Osteoblast (primary cell): ENCODE data around the gene HGS. TPM values are rescaled to one million over a fixed set of nuclear protein-coding genes. Genes with fewer than 3 reads are reported as not detected.
"Not testable (repeated sequence)": the region's sequence is repeated elsewhere in the genome, so short reads cannot be mapped to it uniquely, and the experiment has no call there.

Source experiments
- DNase-seq: peaks from one replicate; pipeline ENCODE4 v3.0.0; 2011; ENCODE audit warnings: low spot score, mixed read lengths; ENCODE audit not compliant: insufficient read length; ENCODE audit errors: missing footprints
- H2AFZ ChIP-seq: 2 replicates; pipeline ENCODE4 v1.6.0; 2011; ENCODE audit warnings: mild to moderate bottlenecking, low read length
- H3K27ac ChIP-seq: 2 replicates; pipeline ENCODE4 v1.5.1; 2011; ENCODE audit warnings: mild to moderate bottlenecking, low read depth, low read length, moderate library complexity
- H3K27me3 ChIP-seq: 2 replicates; pipeline ENCODE4 v1.6.0; 2012; ENCODE audit warnings: mild to moderate bottlenecking, control low read depth, inconsistent platforms, low read length, moderate library complexity; ENCODE audit not compliant: insufficient read depth
- H3K36me3 ChIP-seq: 2 replicates; pipeline ENCODE4 v1.5.1; 2011; ENCODE audit warnings: mild to moderate bottlenecking, low read length, control low read depth, moderate library complexity; ENCODE audit not compliant: insufficient read depth
- H3K4me1 ChIP-seq: 2 replicates; pipeline ENCODE4 v1.5.1; 2011; ENCODE audit warnings: mild to moderate bottlenecking, low read length, control low read depth, moderate library complexity; ENCODE audit not compliant: insufficient read depth
- H3K4me2 ChIP-seq: 2 replicates; pipeline ENCODE4 v1.6.0; 2011; ENCODE audit warnings: mild to moderate bottlenecking, low read length; ENCODE audit not compliant: insufficient read depth
- H3K4me3 ChIP-seq: fragments of 200-600 bp; sonication (generic); 3 replicates; pipeline ENCODE4 v1.5.1; 2012; ENCODE audit warnings: mild to moderate bottlenecking, low read length, inconsistent platforms; ENCODE audit not compliant: insufficient read depth
- H3K79me2 ChIP-seq: 2 replicates; pipeline ENCODE4 v1.6.0; 2012; ENCODE audit warnings: mild to moderate bottlenecking, low read length, control low read depth, inconsistent platforms; ENCODE audit not compliant: insufficient read depth
- H3K9me3 ChIP-seq: 2 replicates; pipeline ENCODE4 v1.5.1; 2011; ENCODE audit warnings: low read depth, low read length, control low read depth
- H4K20me1 ChIP-seq: 2 replicates; pipeline ENCODE4 v1.6.0; 2012; ENCODE audit warnings: mild to moderate bottlenecking, low read length, control low read depth; ENCODE audit not compliant: insufficient read depth
- total RNA-seq: library from RNA; depleted of rRNA; stranded (reverse); fragments of >200 nt; gene quantifications from 2 replicates; pipeline ENCODE4 v1.2.3, GENCODE V29; 2012
- TF ChIP-seq, protein P1 (sequence below): IDR thresholded peaks from 2 replicates; pipeline ENCODE4 v1.5.1; 2011; ENCODE audit warnings: mild to moderate bottlenecking, low read depth, low read length, moderate library complexity; ENCODE audit errors: extremely low read depth

HGS gene
- total RNA-seq, 1 donor, result 110 TPM

DNA sequence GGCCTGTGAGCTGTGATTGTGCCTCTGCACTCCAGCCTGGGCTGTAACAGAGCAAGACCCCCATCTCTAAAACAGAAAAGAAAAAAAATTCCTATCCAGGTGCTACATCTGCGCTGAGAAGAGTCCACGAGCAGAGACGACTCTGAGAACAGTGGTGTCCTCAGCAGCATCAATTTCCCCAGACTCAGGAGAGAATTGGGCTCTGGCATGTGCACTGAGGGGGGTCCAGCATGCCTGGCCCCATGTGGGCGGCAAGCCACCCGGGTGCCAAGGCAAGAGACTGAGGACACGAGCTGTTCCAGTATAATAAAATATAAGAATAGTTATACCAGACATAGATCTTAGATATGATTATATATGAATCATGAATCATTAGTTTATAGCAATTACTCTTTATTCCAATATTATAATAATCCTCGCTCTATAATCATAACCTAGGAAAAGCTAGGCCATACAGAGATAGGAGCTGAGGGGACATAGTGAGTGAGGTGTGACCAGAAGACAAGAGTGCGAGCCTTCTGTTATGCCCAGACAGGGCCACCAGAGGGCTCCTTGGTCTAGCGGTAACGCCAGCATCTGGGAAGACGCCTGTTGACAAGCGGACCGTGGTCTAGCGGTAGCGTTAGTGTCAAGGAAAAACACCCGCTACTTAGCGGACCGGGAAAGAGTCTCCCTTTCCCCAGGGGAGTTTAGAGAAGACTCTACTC lies 8.1 kb upstream of the HGS start:
- not testable (repeated sequence) for H2AFZ ChIP-seq, H3K4me3 ChIP-seq, H3K4me1 ChIP-seq, H3K4me2 ChIP-seq, H3K27ac ChIP-seq, H3K9me3 ChIP-seq, H4K20me1 ChIP-seq, H3K27me3 ChIP-seq
- H3K36me3 ChIP-seq, result peaks cover 29% of the 10 kb centered on the region
- TF ChIP-seq, protein P1, sequence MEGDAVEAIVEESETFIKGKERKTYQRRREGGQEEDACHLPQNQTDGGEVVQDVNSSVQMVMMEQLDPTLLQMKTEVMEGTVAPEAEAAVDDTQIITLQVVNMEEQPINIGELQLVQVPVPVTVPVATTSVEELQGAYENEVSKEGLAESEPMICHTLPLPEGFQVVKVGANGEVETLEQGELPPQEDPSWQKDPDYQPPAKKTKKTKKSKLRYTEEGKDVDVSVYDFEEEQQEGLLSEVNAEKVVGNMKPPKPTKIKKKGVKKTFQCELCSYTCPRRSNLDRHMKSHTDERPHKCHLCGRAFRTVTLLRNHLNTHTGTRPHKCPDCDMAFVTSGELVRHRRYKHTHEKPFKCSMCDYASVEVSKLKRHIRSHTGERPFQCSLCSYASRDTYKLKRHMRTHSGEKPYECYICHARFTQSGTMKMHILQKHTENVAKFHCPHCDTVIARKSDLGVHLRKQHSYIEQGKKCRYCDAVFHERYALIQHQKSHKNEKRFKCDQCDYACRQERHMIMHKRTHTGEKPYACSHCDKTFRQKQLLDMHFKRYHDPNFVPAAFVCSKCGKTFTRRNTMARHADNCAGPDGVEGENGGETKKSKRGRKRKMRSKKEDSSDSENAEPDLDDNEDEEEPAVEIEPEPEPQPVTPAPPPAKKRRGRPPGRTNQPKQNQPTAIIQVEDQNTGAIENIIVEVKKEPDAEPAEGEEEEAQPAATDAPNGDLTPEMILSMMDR, result peak; percentile 45
- peak; percentile 21 for DNase-seq
- peaks cover 14% of the 10 kb centered on the region for H3K79me2 ChIP-seq

DNA sequence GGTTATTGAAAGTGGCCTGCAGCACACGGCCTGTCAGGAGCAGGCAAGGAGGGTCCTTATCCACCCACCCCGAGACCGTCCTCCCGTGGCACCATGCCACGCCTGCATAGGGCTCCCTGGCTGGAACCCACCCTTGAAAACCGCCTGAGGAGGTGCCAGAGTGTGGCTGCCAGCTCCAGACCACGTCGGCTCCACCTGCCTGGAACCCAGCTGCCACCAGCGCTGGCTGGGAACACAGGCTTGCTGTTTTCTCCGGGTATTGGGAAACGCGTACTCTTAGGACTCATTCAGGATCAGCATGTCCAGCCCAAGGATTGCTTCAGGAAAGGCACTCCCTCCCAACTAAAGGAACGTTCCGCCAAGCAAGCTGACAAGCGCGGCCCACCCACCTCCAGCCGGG lies 6.9 kb upstream of the HGS start:
- H3K27me3 ChIP-seq, result no peaks in the 10 kb centered on the region
- H3K4me1 ChIP-seq, result no peaks in the 10 kb centered on the region
- H3K4me2 ChIP-seq, result no peak overlapping the region
- H3K79me2 ChIP-seq, result peaks cover 25% of the 10 kb centered on the region
- DNase-seq, result peak; percentile 22
- no peak overlapping the region for H2AFZ ChIP-seq
- H3K9me3 ChIP-seq, result no peaks in the 10 kb centered on the region
- H3K4me3 ChIP-seq, result no peak overlapping the region
- TF ChIP-seq, protein P1, result no peak
- H4K20me1 ChIP-seq, result no peaks in the 10 kb centered on the region
- peaks cover 26% of the 10 kb centered on the region for H3K36me3 ChIP-seq
- no peak overlapping the region for H3K27ac ChIP-seq

DNA sequence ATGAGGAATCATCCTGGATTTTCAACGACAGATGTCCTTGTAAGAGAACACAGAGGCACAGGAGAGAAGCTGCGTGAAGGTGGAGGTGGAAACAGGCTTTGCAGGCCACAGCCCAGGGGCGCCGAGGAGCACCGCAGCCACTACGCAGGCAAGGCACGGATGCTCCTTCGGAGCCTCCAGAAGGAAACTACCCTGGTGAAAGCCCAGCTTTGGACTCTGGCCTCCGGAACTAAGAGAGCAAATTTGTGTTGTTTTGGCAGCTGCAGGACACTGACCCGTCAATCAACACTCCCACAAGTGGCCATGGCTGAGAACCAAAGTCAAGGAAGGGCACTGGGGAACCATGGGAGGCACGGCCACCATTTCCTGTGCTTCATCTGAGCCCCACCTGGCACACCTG lies 3.7 kb upstream of the HGS start:
- TF ChIP-seq, protein P1, result no peak
- no peaks in the 10 kb centered on the region for H3K27me3 ChIP-seq
- peaks cover 55% of the 10 kb centered on the region for H3K79me2 ChIP-seq
- H3K4me2 ChIP-seq, result no peak overlapping the region
- no peak overlapping the region for H3K27ac ChIP-seq
- peak; percentile 41 for DNase-seq
- peaks cover 18% of the 10 kb centered on the region for H3K4me1 ChIP-seq
- H3K4me3 ChIP-seq, result no peak overlapping the region
- H3K9me3 ChIP-seq, result no peaks in the 10 kb centered on the region
- H2AFZ ChIP-seq, result no peak overlapping the region
- H3K36me3 ChIP-seq, result peaks cover 4% of the 10 kb centered on the region
- H4K20me1 ChIP-seq, result peaks cover 16% of the 10 kb centered on the region

DNA sequence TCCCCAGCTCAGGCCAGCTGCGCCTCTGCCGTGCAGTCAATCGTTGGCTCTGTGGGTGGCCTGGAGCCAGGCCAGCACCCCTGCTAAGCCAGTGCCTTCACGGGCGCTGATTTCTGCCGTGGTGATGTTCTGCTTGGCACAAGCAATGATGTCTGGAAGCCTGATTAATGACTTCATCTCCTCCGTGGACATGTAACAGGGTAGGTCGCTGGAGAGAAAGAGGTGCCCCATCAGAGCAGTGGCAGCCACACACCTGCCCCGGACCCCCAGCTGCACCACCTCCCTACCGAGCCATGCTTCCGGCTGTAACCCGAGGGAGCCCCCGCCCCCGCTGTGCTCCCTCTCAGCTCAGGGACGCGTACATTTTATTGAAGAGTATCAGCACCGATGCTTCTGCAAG lies 2.1 kb upstream of the HGS start:
- Histone ChIP-seq H3K9me3 (no peaks in the 10 kb centered on the region), H4K20me1 (peaks cover 31% of the 10 kb centered on the region), H2AFZ (no peak overlapping the region), H3K27ac (no peak overlapping the region), H3K79me2 (peaks cover 67% of the 10 kb centered on the region), H3K36me3 (peaks cover 18% of the 10 kb centered on the region), H3K4me3 (no peak overlapping the region), H3K4me2 (no peak overlapping the region), H3K4me1 (peaks cover 23% of the 10 kb centered on the region), H3K27me3 (no peaks in the 10 kb centered on the region)
- DNase-seq, result no peak
- TF ChIP-seq, protein P1, result no peak
